ENCODE measurements around the gene USP9X.
A peak's percentile ranks its signal among the peaks of the same experiment; 100 is the strongest.
"Not testable (repeated sequence)": the region's sequence is repeated elsewhere in the genome, so short reads cannot be mapped to it uniquely, and the experiment has no call there.

Gene USP9X

DNA sequence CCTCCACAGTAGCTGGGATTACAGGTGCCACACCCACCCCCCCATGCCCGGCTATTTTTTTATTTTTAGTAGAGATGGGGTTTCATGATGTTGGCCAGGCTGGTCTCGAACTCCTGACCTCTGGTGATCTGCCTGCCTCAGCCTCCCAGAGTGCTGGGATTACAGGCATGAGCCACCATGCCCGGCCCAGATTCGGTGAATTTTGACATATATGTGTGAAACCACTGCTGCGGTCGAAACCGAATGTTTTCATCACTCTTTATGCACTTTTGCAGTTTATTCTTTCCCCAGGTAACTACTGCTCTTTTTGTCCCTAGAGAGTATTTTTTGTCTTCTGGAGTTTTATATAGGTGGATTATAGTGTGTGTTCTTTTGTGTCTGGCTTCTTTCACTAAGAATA is 101.7 kb downstream of the USP9X start:
- not testable (repeated sequence) for ATAC-seq

DNA sequence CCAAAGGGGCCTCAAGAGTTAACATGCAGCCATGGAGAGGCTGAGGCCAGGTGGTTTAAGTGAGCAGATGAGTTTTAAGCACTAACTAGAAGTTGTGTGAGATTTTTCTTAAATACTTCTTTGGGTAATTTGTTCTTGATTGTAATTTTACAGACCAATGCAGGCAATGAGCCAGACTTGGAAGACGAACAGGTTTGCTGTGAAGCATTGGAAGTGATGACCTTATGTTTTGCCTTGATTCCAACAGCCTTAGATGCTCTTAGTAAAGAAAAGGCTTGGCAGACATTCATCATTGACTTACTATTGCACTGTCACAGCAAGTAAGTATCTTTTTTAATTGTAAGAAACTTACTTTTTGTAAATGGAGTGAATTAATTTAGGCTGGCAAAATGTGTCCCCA is 103.9 kb downstream of the USP9X start:
- DNase-seq (no peak), ATAC-seq (no peak)

More for the DNA sequence above, 101.7 kb downstream of the USP9X start:
- not testable (repeated sequence) for DNase-seq

DNA sequence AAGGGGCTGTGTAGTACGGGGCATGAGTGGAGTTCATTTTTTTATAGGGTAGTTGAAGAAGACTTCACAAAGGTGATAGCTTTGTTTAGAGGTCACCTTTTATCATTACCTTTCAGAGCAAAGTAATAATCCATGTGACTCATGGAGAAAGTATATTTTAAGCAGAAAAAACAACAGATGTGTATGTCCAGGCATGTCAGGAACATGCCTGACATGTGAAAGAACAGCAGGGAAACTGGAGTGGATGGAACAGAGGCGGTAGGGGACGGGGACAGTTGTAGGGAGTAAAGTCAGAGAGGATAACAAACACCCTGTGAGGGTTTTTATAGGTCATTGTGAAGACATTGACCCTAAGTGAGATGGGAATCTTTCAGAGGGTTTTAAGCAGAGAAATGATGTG is 107.6 kb downstream of the USP9X start:
- no peak for DNase-seq
- ATAC-seq: no peak

- no peak for DNase-seq
- ATAC-seq: no peak
Measured at GRCh38 chrX:41198410-41198809, 113.2 kb downstream of the USP9X start.

DNA sequence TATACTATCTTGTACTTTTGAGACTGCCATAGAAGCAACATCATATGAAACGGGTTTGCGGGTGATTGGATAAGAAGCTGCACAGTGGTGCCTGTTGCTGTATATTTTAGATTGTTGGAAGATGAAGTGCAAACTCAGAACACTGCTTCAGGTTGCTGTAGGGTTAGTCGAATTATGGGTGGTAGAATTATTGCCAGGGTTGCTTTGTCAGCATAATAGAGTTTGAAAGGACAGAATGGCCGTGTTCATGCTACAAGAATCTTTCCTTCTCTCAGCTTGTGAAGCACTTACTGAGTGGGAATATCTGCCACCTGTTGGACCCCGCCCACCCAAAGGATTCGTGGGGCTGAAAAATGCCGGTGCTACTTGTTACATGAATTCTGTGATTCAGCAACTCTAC is 115.5 kb downstream of the USP9X start:
- no peak for ATAC-seq
- DNase-seq: no peak

GRCh38 chrX:41209853-41210252 is 124.6 kb downstream of the USP9X start:
- ATAC-seq (no peak), DNase-seq (no peak)

DNA sequence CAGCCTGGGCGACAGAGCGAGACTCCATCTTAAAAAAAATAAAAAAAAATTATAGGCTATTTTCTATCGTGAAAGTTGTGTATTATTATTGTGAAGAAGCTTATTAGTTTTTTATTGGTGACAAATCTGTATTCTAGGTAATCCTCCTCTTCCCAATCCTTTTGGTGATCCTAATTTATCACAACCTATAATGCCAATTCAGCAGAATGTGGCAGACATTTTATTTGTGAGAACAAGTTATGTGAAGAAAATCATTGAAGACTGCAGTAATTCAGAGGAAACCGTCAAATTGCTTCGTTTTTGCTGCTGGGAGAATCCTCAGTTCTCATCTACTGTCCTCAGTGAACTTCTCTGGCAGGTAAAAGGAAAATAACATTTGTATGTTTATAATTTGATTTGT is 139.4 kb downstream of the USP9X start:
- ATAC-seq (no peak), DNase-seq (no peak)

- DNase-seq: no peak
- no peak for ATAC-seq
Measured at GRCh38 chrX:41233988-41234387, 148.7 kb downstream of the USP9X start.

- ATAC-seq, DNase-seq: not testable (repeated sequence)
Measured at GRCh38 chrX:41234471-41234870, 149.2 kb downstream of the USP9X start.

DNA sequence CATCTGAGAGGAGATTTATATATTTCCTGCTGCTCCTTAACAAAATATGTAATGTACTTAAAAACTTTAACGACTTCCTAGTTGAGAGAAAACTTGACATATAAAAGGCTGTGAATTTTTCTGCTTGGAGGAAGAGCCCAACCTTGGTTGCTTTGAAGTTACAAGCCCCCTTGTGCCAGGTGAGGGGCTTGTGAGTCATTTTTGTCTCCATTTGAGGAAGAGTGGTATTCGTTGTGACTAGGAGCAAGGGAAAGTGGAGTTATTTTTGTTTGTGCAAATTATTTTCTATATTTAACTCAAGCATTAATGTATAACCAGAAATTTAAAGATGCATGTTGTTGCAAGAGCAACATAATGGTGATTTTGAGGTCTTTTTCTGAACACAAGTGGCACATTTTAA is 149.7 kb downstream of the USP9X start:
- ATAC-seq: no peak

DNA sequence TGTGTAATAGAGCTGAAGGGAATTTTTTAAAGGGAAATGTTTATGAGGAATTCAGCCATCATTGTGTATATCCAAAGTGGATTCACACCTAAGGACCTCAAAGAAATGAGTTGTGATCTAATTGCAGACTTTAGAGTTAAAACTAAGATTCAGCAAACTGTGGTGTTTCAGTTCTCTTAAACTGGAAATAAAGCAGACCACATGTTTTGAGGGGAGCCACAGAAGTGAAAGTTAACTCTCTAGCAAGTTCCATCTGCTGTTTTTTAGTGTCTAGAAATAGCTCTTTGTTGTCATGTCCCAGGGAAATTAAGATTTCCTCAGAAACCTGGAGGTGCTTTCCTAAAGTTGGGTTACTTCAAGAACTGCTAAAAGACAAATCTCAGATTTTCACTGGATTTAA is 151.4 kb downstream of the USP9X start:
- ATAC-seq (no peak), DNase-seq (no peak)

More for the DNA sequence above, 149.7 kb downstream of the USP9X start:
- no peak for DNase-seq

DNA sequence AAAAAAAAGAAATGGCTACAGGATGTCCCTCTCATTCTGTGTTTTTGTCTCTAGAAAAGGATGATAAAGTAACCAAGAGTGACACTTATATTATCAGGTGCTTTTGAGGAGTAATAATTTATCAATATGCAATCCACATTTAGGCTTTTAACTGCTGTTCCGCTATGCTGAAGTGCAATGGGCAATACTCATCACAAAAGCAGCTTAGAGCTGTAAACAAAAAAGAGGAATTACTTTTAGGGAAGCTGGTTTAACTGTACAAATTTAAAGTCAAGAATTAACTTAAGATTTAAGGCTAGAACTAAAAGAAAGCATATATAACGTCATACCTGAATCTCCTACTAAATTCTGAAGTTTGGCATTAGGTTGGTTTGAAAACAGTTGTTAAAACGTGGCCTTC is 155.3 kb downstream of the USP9X start:
- DNase-seq: no peak

DNA sequence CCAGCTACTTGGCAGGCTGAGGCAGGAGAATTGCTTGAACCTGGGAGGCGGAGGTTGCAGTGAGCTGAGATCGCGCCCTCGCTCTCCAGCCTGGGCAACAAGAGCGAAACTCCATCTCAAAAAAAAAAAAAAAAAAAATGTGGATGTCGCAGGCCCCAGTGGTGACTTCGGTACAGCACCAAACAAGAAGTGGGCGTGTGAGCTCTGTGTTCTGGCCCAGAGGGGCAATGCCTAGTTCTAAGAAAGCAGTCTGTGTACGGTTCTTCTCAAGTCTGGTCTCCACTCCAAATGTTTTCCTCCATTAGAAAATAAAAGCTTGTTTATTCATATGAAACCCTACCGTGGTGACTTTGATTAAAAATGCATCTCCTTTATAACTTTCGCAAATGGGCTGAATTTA is 156.7 kb downstream of the USP9X start:
- no peak for ATAC-seq
- DNase-seq: no peak

More for the DNA sequence above, 155.3 kb downstream of the USP9X start:
- ATAC-seq: no peak

DNA sequence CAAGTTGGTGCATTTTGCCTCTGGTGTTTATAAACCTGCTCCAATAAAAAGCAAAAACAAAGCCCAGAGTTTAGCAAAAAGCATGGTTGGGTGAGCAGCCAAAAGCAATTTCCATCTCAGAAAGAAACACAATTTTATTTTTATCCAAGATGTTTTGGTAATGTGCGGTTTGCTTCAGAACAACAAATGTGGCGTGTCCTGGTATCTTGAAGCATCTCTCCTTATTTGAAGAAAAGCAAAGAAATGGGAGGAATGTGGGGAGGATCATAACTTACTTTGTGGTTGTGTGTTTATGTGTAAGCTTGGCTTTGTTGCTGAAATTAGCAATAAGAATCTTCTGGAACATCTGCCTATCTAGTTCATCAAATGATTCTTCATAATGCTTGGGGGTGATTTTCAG is 160.4 kb downstream of the USP9X start:
- ATAC-seq: no peak
- no peak for DNase-seq

DNA sequence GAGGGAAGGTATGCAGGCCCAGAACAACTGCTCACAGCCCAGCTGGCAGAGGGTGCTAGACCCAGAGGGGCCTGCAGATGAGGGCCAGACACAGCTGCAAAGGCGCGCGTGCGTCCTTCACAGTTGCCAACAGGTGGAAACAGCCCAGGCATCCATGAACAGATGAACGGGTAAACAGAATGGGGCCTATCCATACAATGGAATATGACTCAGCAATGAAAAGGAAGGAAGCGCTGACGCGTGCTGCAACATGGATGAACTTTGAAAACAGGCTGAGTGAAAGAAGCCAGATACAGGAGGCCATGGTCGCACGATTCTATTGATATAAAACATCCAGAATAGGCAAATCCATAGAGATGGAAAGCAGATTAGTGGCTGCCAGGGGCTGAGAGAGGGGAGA is 165.6 kb downstream of the USP9X start:
- ATAC-seq (no peak), DNase-seq (no peak)

DNA sequence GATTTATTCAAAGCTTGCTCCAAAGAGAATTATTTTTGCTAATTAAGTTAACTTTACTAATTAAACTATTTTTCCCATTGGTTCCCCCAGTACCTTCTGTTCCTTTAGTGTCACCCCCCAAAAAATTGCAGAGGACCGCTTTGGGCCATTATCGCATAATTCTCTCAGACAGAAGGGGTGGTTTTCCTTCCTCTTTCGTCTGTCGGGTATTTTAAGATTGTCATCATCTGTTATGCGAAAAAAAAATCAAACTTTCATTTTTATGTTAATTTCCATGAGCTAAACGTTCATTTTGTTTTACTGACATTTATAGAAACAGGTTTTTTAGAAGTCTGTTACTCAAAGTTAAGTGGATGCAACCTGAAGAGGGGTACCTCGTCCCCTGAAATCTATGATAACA is 172.6 kb downstream of the USP9X start:
- ATAC-seq (no peak), DNase-seq (no peak)

DNA sequence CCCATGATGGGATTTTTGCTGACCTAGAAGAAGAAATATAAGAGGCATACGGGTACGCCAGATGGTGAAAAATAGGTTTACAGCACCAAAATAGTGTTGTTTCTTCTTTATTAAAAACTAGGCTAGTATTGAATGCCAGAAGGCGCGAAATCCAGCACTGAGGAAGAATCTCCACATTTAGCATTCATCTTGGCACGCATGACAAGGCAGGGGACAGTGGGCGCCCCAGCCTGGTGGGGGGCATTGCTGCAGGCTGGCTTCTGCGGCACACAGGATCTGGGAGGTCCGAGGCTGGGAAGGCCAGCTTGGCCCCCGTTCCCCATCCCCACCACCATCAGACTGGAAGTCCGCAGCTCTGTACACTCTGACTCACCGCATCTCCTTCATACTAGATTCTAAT is 173.0 kb downstream of the USP9X start:
- no peak for ATAC-seq
- no peak for DNase-seq

- ATAC-seq: no peak
- DNase-seq: no peak
Measured at GRCh38 chrX:41258871-41259270, 173.6 kb downstream of the USP9X start.

GRCh38 chrX:41259516-41259915 is 174.3 kb downstream of the USP9X start:
- DNase-seq (no peak), ATAC-seq (no peak)

- DNase-seq (peak; percentile 28), ATAC-seq (peak; percentile 88)
Measured at GRCh38 chrX:41265615-41266014, 180.4 kb downstream of the USP9X start.

GRCh38 chrX:41273638-41274037 is 188.4 kb downstream of the USP9X start:
- no peak for ATAC-seq
- no peak for DNase-seq

DNA sequence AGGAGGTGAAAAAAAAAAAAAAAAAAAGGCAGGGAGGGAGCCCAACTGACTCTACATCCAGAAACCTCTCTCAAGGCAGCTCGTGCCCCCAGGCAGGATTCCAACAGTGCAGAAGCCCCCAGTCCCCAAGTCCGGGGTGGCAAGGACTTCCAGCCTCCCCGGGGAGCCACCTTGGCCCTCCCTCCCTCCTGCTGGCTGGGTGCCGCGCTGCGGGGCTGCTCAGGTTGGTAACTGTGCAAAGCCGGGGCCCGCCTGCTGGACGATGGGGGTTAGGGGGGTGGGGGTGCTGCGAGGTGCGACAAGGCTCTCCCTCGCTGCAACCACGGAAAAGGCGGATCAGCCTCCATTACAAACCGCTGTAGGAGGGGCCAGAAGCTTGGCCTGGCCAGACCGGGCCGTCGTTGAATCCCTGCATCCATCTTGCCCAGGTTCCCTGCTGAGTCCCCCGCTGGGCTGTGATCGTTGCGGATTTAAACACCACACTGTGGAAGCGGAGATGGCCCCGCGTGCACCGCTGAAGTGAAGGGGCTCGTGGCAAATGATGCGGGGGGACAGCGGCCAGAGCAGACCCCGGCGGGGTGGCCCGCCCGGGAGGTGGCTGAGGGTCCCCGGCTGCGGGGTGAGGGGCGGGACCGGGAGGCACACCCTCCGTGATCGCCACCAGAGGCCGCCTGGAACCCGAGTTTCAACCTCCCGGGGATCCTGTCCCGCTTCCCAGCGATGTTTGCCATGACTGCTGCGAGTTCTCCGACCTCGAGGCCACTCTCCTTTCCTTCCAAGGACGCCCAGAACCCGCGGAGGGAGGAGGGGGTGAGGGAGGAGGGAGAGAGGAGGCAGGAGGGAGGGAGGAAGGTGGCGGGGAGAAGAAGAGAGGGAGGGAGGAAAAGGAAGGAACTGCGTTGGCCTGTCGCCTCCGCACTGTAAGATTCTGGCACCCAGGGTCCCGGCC is 190.7 kb downstream of the USP9X start:
- ATAC-seq (peak; percentile 77), DNase-seq (peak; percentile 56)

- DNase-seq: peak; percentile 6
- ATAC-seq: no peak
Measured at GRCh38 chrX:41276661-41277506, 191.6 kb downstream of the USP9X start.
